GM23338 (cell line): ENCODE results near the gene ARHGEF28. TPM values are rescaled to one million over a fixed set of nuclear protein-coding genes. Genes with fewer than 3 reads are reported as not detected.

Experiments used
- ATAC-seq: fragments of 200-7000 bp; cut with Tn5 transposase; 3 replicates; pipeline ENCODE4 v1.9.1; 2020
- DNase-seq: peaks from one replicate; pipeline ENCODE4 v3.0.0-alpha.2; 2015; ENCODE audit warnings: low spot score
- H2AFZ ChIP-seq: fragments of 200-600 bp; sonication (generic); 2 replicates; pipeline ENCODE4 v1.8.0; 2016; ENCODE audit warnings: antibody characterized with exemption, mild to moderate bottlenecking, moderate library complexity
- H3F3A ChIP-seq: fragments of 200-600 bp; sonication (generic); replicated peaks from 2 replicates; pipeline ENCODE4 v1.8.0; 2017; ENCODE audit warnings: antibody characterized with exemption, mixed run types, low read depth
- H3K27ac ChIP-seq: fragments of 200-600 bp; sonication (generic); 2 replicates; pipeline ENCODE4 v1.6.1; 2016; ENCODE audit warnings: low read depth
- H3K27me3 ChIP-seq: fragments of 200-600 bp; sonication (generic); 2 replicates; pipeline ENCODE4 v1.8.0; 2016; ENCODE audit warnings: mild to moderate bottlenecking, mixed run types, moderate library complexity; ENCODE audit not compliant: insufficient read depth
- H3K36me3 ChIP-seq: fragments of 200-600 bp; sonication (generic); 2 replicates; pipeline ENCODE4 v1.8.0; 2016; ENCODE audit warnings: mild to moderate bottlenecking; ENCODE audit not compliant: insufficient read depth
- H3K4me1 ChIP-seq: fragments of 200-600 bp; sonication (generic); 2 replicates; pipeline ENCODE4 v1.8.0; 2016; ENCODE audit warnings: mild to moderate bottlenecking, moderate library complexity; ENCODE audit not compliant: insufficient read depth
- H3K4me2 ChIP-seq: fragments of 200-600 bp; sonication (generic); 2 replicates; pipeline ENCODE4 v1.7.1; 2017; ENCODE audit warnings: mixed run types
- H3K4me3 ChIP-seq: fragments of 200-600 bp; sonication (generic); 2 replicates; pipeline ENCODE4 v1.6.1; 2016; ENCODE audit warnings: mixed run types
- H3K79me2 ChIP-seq: fragments of 200-600 bp; sonication (generic); replicated peaks from 2 replicates; pipeline ENCODE4 v1.8.0; 2017; ENCODE audit warnings: mild to moderate bottlenecking; ENCODE audit not compliant: insufficient read depth
- H3K9me2 ChIP-seq: fragments of 200-600 bp; sonication (generic); 2 replicates; pipeline ENCODE4 v1.8.0; 2017; ENCODE audit not compliant: insufficient read depth
- H4K20me1 ChIP-seq: fragments of 200-600 bp; sonication (generic); replicated peaks from 2 replicates; pipeline ENCODE4 v1.8.0; 2017; ENCODE audit warnings: mild to moderate bottlenecking; ENCODE audit not compliant: insufficient read depth
- H3K27ac Mint-ChIP-seq: 2 replicates; pipeline ENCODE4 v1.8.0; 2020; ENCODE audit warnings: inconsistent platforms, mild to moderate bottlenecking, moderate library complexity, mixed read lengths
- H3K27me3 Mint-ChIP-seq: 3 replicates; pipeline ENCODE4 v1.8.0; 2022; ENCODE audit warnings: low read depth, mild to moderate bottlenecking, moderate library complexity, mixed read lengths, inconsistent platforms; ENCODE audit not compliant: insufficient read depth, poor library complexity
- H3K36me3 Mint-ChIP-seq: 3 replicates; pipeline ENCODE4 v1.8.0; 2021; ENCODE audit warnings: low read depth, mild to moderate bottlenecking, inconsistent platforms, moderate library complexity, mixed read lengths
- H3K4me1 Mint-ChIP-seq: 3 replicates; pipeline ENCODE4 v1.8.0; 2020; ENCODE audit warnings: mild to moderate bottlenecking, inconsistent platforms, mixed read lengths
- H3K4me3 Mint-ChIP-seq: 3 replicates; pipeline ENCODE4 v1.8.0; 2021; ENCODE audit warnings: moderate library complexity, mild to moderate bottlenecking, inconsistent platforms, mixed read lengths
- H3K9me3 Mint-ChIP-seq: 3 replicates; pipeline ENCODE4 v1.8.0; 2020; ENCODE audit warnings: moderate library complexity, mild to moderate bottlenecking, inconsistent platforms, mixed read lengths
- CREB1 ChIP-seq: fragments of 250-450 bp; sonication (Bioruptor Pico); IDR thresholded peaks from 2 replicates; pipeline ENCODE4 v1.5.0; 2020; ENCODE audit warnings: low read depth, mild to moderate bottlenecking, moderate library complexity
- CTCF ChIP-seq, 2 experiments: fragments of 200-600 bp in 1 of 2; sonication (generic) in 1 of 2; conservative IDR thresholded peaks; 2 replicates each; pipeline versions ENCODE4 v1.5.1 to v1.6.1; 2016 to 2017; ENCODE audit warnings: antibody characterized with exemption in 2 of 2, low read depth in 2 of 2, mild to moderate bottlenecking in 2 of 2, moderate library complexity in 1 of 2
- ETS1 ChIP-seq: IDR thresholded peaks from 2 replicates; pipeline ENCODE4 v1.6.1; 2016; ENCODE audit warnings: antibody characterized with exemption
- EZH2 ChIP-seq: fragments of 200-600 bp; sonication (generic); IDR thresholded peaks from one replicate; pipeline ENCODE4 v1.8.0; 2017; ENCODE audit warnings: antibody characterized with exemption, mild to moderate bottlenecking, low read depth; ENCODE audit not compliant: unreplicated experiment
- EZH2phosphoT487 ChIP-seq: fragments of 200-600 bp; sonication (generic); IDR thresholded peaks from one replicate; pipeline ENCODE4 v1.8.1; 2018; ENCODE audit warnings: antibody characterized with exemption; ENCODE audit not compliant: unreplicated experiment
- JUNB ChIP-seq: IDR thresholded peaks from one replicate; pipeline ENCODE4 v1.6.1; 2016; ENCODE audit warnings: antibody characterized with exemption; ENCODE audit not compliant: unreplicated experiment
- NANOG ChIP-seq: IDR thresholded peaks from 2 replicates; pipeline ENCODE4 v1.6.1; 2016; ENCODE audit warnings: antibody characterized with exemption, borderline replicate concordance
- POLR2AphosphoS5 ChIP-seq: IDR thresholded peaks from 2 replicates; pipeline ENCODE4 v1.6.1; 2016; ENCODE audit warnings: antibody characterized with exemption, low read depth
- REST ChIP-seq: IDR thresholded peaks from one replicate; pipeline ENCODE4 v1.6.1; 2018; ENCODE audit warnings: antibody characterized with exemption; ENCODE audit not compliant: unreplicated experiment
- STAT1 ChIP-seq: IDR thresholded peaks from one replicate; pipeline ENCODE4 v1.6.1; 2016; ENCODE audit warnings: antibody characterized with exemption; ENCODE audit not compliant: unreplicated experiment
- ZNF114 ChIP-seq: fragments of 250-450 bp; sonication (Bioruptor Pico); IDR thresholded peaks from 2 replicates; pipeline ENCODE4 v1.5.0; 2020; ENCODE audit warnings: mild to moderate bottlenecking, moderate library complexity
- ZNF331 ChIP-seq: fragments of 250-450 bp; sonication (Bioruptor Pico); IDR thresholded peaks from 2 replicates; pipeline ENCODE4 v1.5.0; 2020; ENCODE audit warnings: low read depth, mild to moderate bottlenecking, moderate library complexity
- ZNF462 ChIP-seq: fragments of 250-450 bp; sonication (Bioruptor Pico); IDR thresholded peaks from 2 replicates; pipeline ENCODE4 v1.5.0; 2020; ENCODE audit warnings: mild to moderate bottlenecking, moderate library complexity
- polyA plus RNA-seq: library from polyadenylated mRNA; unstranded; fragments of >200 nt; fragmentation: Nextera tagmentation; extraction: Ambion mirVana; gene quantifications from 2 replicates; pipeline ENCODE4 v1.2.1, GENCODE V29; 2016
- total RNA-seq: library from RNA; depleted of rRNA; stranded (reverse); fragments of >200 nt; shearing (Covaris generic); gene quantifications from 2 replicates; pipeline ENCODE4 v1.2.3, GENCODE V29; 2014

The ARHGEF28 gene
- total and polyA plus RNA-seq, 2 experiments from 2014 or later = 0.39 to 1.0 TPM

GRCh38 chr5:73682176-73682575 is 56.2 kb downstream of the ARHGEF28 start:
- Histone ChIP-seq H3K79me2 (no peaks in the 10 kb centered on the region), H2AFZ (no peak overlapping the region), H3K27ac (no peak overlapping the region), H3K4me2 (no peak overlapping the region), H3K9me2 (no peaks in the 10 kb centered on the region), H4K20me1 (no peaks in the 10 kb centered on the region), H3K27me3 (no peaks in the 10 kb centered on the region), H3K4me3 (no peak overlapping the region), H3F3A (no peaks in the 10 kb centered on the region), H3K36me3 (no peaks in the 10 kb centered on the region), H3K4me1 (no peaks in the 10 kb centered on the region)
- ATAC-seq (no peak), DNase-seq (no peak)
- Mint-ChIP-seq H3K27me3 (no peaks in the 10 kb centered on the region), H3K4me1 (no peaks in the 10 kb centered on the region), H3K27ac (no peak overlapping the region), H3K36me3 (no peaks in the 10 kb centered on the region), H3K4me3 (no peak overlapping the region), H3K9me3 (no peaks in the 10 kb centered on the region)
- TF ChIP-seq EZH2phosphoT487 = no peak
- no peak for TF ChIP-seq REST
- TF ChIP-seq ETS1 = no peak
- no peak for TF ChIP-seq STAT1
- TF ChIP-seq ZNF462 (CRISPR knock-in tag) = no peak
- TF ChIP-seq NANOG = no peak
- TF ChIP-seq ZNF114 (CRISPR knock-in tag) = no peak
- no peak for TF ChIP-seq CREB1
- TF ChIP-seq POLR2AphosphoS5 = no peak
- TF ChIP-seq ZNF331 (CRISPR knock-in tag) = no peak
- TF ChIP-seq EZH2 = no peak
- no peak for TF ChIP-seq CTCF (conservative IDR thresholded peaks at IDR 0.05; ENCODE audit: low read depth in 2 of 2)
- TF ChIP-seq JUNB = no peak
